K562 (cell line): ENCODE data around the gene PXDC1. TPM values are rescaled to one million over a fixed set of nuclear protein-coding genes. Genes with fewer than 3 reads are reported as not detected.

Experiments used
- ATAC-seq: fragments of 200-7000 bp; cut with Tn5 transposase; 3 replicates; pipeline ENCODE4 v1.9.1; 2020; ENCODE audit warnings: moderate library complexity
- BruUV-seq: library from RNA; stranded (reverse); fragments of 400-500 nt; replicated peaks from 2 replicates; lab custom pipeline; 2021; lab: Mats Ljungman, UMichigan
- CTCF ChIA-PET: fragments of 300-600 bp; formaldehyde crosslinking; extraction: SDS; loops from one replicate; lab custom pipeline; 2021; ENCODE audit warnings: low intra/inter-chr PET ratio; lab: Yijun Ruan, JAX
- POLR2A ChIA-PET: fragments of 300-600, 350-650 bp; sonication (Branson Sonifier 250); formaldehyde crosslinking; extraction: SDS; loops from one replicate; lab custom pipeline; 2021; ENCODE audit warnings: antibody characterized with exemption, inconsistent platforms; lab: Yijun Ruan, JAX
- DNase-seq, 4 experiments: peaks; one replicate each; pipeline versions ENCODE4 v3.0.0 to v3.0.0-alpha.2; 2011 to 2018; ENCODE audit warnings: low spot score in 3 of 4, mixed read lengths in 3 of 4; ENCODE audit errors: extremely low read depth in 1 of 4
- FAIRE-seq: peaks from 2 replicates; lab custom pipeline; 2011; peaks lifted over from hg19 to GRCh38; lab: Jason Lieb, UNC
- H2AFZ ChIP-seq: 2 replicates; pipeline ENCODE4 v1.6.0; 2011; ENCODE audit warnings: low read depth, low read length, control low read depth, inconsistent platforms
- H3K27ac ChIP-seq: fragments of 200-600 bp; 3 replicates; pipeline ENCODE4 v1.8.0; 2011; ENCODE audit warnings: low read depth, mild to moderate bottlenecking, control low read depth, inconsistent platforms, low read length, moderate library complexity, mixed read lengths; ENCODE audit errors: extremely low read depth
- H3K27me3 ChIP-seq, 2 experiments: fragments of 300-600 bp in 1 of 2; 2 replicates in 1 of 2; 3 replicates in 1 of 2; pipeline versions ENCODE4 v1.6.0 to v1.8.0; 2011; ENCODE audit warnings: inconsistent platforms in 2 of 2, low read length in 2 of 2, mild to moderate bottlenecking in 1 of 2, mixed read lengths in 1 of 2, moderate library complexity in 1 of 2; ENCODE audit not compliant: control insufficient read depth in 2 of 2, insufficient read depth in 2 of 2
- H3K36me3 ChIP-seq: fragments of 300-600 bp; 3 replicates; pipeline ENCODE4 v1.8.0; 2011; ENCODE audit warnings: mild to moderate bottlenecking, low read length, inconsistent platforms; ENCODE audit not compliant: control insufficient read depth, insufficient read depth
- H3K4me1 ChIP-seq, 2 experiments: fragments of 200-600 bp in 1 of 2; replicated peaks in 1 of 2; 2 replicates in 1 of 2; 3 replicates in 1 of 2; pipeline versions ENCODE4 v1.5.1 to v1.8.0; 2011; ENCODE audit warnings: inconsistent platforms in 2 of 2, low read length in 2 of 2, mild to moderate bottlenecking in 1 of 2, mixed read lengths in 1 of 2, moderate library complexity in 1 of 2; ENCODE audit not compliant: control insufficient read depth in 2 of 2, insufficient read depth in 2 of 2
- H3K4me2 ChIP-seq: 2 replicates; pipeline ENCODE4 v1.6.1; 2011; ENCODE audit warnings: low read length, control low read depth, inconsistent platforms, mixed read lengths; ENCODE audit not compliant: insufficient read depth
- H3K4me3 ChIP-seq: fragments of 200-600 bp; sonication (generic), shearing (Covaris generic); 2 replicates; pipeline ENCODE4 v1.5.1; 2016; ENCODE audit warnings: control low read depth, inconsistent platforms
- H3K79me2 ChIP-seq: fragments of 200-600 bp; 3 replicates; pipeline ENCODE4 v1.8.0; 2011; ENCODE audit warnings: low read length, inconsistent platforms; ENCODE audit not compliant: control insufficient read depth, insufficient read depth
- H3K9ac ChIP-seq, 2 experiments: 2 replicates each; pipeline versions ENCODE4 v1.6.0 to v1.6.1; 2011; ENCODE audit warnings: low read depth in 2 of 2, low read length in 2 of 2, control low read depth in 1 of 2, inconsistent platforms in 1 of 2, mild to moderate bottlenecking in 1 of 2, mixed read lengths in 1 of 2; ENCODE audit not compliant: insufficient read depth in 1 of 2
- H3K9me1 ChIP-seq: one replicate; pipeline ENCODE4 v1.6.0; 2011; ENCODE audit warnings: inconsistent platforms, mild to moderate bottlenecking, low read length, moderate library complexity; ENCODE audit not compliant: control insufficient read depth, insufficient read depth
- H3K9me3 ChIP-seq: replicated peaks from 2 replicates; pipeline ENCODE4 v1.5.1; 2011; ENCODE audit warnings: low read depth, low read length, inconsistent platforms; ENCODE audit not compliant: control insufficient read depth, insufficient read depth
- H4K20me1 ChIP-seq: replicated peaks from 2 replicates; pipeline ENCODE4 v1.6.1; 2011; ENCODE audit warnings: low read length, inconsistent platforms, mixed read lengths; ENCODE audit not compliant: control insufficient read depth, insufficient read depth
- BDP1 ChIP-seq: IDR thresholded peaks from 3 replicates; pipeline ENCODE4 v1.6.1; 2011; ENCODE audit not compliant: insufficient read length, insufficient read depth
- CHD4 ChIP-seq: fragments of 200-600 bp; sonication (generic); IDR thresholded peaks from 3 replicates; pipeline ENCODE4 v1.6.1; 2012; ENCODE audit warnings: low read depth, mild to moderate bottlenecking, mixed read lengths, low read length, inconsistent platforms; ENCODE audit not compliant: insufficient read depth, insufficient replicate concordance, poor library complexity, severe bottlenecking
- DMBX1 ChIP-seq: fragments of 250-450 bp; sonication (Bioruptor Pico); IDR thresholded peaks from 2 replicates; pipeline ENCODE4 v1.8.0; 2022; ENCODE audit warnings: inconsistent platforms, mild to moderate bottlenecking, moderate library complexity, borderline replicate concordance
- ETV6 ChIP-seq, 3 experiments: fragments of 150-350 bp in 1 of 3; sonication (generic) in 1 of 3; formaldehyde crosslinking in 1 of 3; IDR thresholded peaks; 2 replicates each; pipeline versions ENCODE4 v1.6.1 to v1.8.0; 2014 to 2022; ENCODE audit warnings: borderline replicate concordance in 2 of 3, low read depth in 2 of 3, antibody characterized with exemption in 1 of 3, low read length in 1 of 3, mild to moderate bottlenecking in 1 of 3, missing genetic modification reagents in 1 of 3
- NR4A1 ChIP-seq, 2 experiments: fragments of 250-450 bp in 1 of 2; fragments of 450-650 bp in 1 of 2; sonication (Bioruptor Pico) in 1 of 2; IDR thresholded peaks; 2 replicates each; pipeline versions ENCODE4 v1.4.0 to v1.6.1; 2016 to 2020; ENCODE audit warnings: mild to moderate bottlenecking in 2 of 2, missing compliant biosample characterization in 1 of 2, missing genetic modification characterization in 1 of 2, moderate library complexity in 1 of 2
- RFX7 ChIP-seq: fragments of 250-450 bp; sonication (Bioruptor Pico); IDR thresholded peaks from 2 replicates; pipeline ENCODE4 v1.5.1; 2021; ENCODE audit warnings: mild to moderate bottlenecking
- TEAD1 ChIP-seq, 2 experiments: fragments of 450-650 bp in 1 of 2; sonication (generic) in 1 of 2; formaldehyde crosslinking; IDR thresholded peaks; 2 replicates each; pipeline versions ENCODE4 v1.4.0 to v1.8.0; 2020 to 2022; ENCODE audit warnings: mild to moderate bottlenecking in 2 of 2, missing genetic modification reagents in 1 of 2
- TRIM28 ChIP-seq: fragments of 450-650 bp; IDR thresholded peaks from 2 replicates; pipeline ENCODE4 v1.6.1; 2017
- ZKSCAN8 ChIP-seq: fragments of 200-800 bp; sonication (Bioruptor generic); IDR thresholded peaks from 2 replicates; pipeline ENCODE4 v1.6.1; 2016; ENCODE audit warnings: missing genetic modification characterization, missing compliant biosample characterization
- ZNF212 ChIP-seq: fragments of 450-650 bp; formaldehyde crosslinking; IDR thresholded peaks from 2 replicates; pipeline ENCODE4 v1.4.0; 2020; ENCODE audit warnings: mild to moderate bottlenecking
- ZNF696 ChIP-seq: fragments of 250-450 bp; sonication (Bioruptor Pico); conservative IDR thresholded peaks from 2 replicates; pipeline ENCODE4 v1.4.0; 2020; ENCODE audit warnings: mild to moderate bottlenecking, moderate library complexity
- ZZZ3 ChIP-seq: fragments of 450-650 bp; IDR thresholded peaks from 2 replicates; pipeline ENCODE4 v1.6.1; 2016; ENCODE audit warnings: antibody characterized with exemption, mild to moderate bottlenecking, moderate library complexity
- WGBS: fragments of 100-300 bp; shearing (Covaris generic); methylation state at CpG from one replicate; pipeline ENCODE4 v1.1.6; 2016; ENCODE audit warnings: low coverage, mixed read lengths; ENCODE audit not compliant: insufficient coverage; ENCODE audit errors: missing lambda C conversion rate; 5-methylcytosine and 5-hydroxymethylcytosine counted together
- in situ Hi-C: fragments of 300-500 bp; cut with MboI; formaldehyde crosslinking; loops from 4 replicates; pipeline ENCODE4 v1.15.0; 2018; ENCODE audit warnings: inconsistent platforms, mixed read lengths
- intact Hi-C: fragments of 100-400 bp; cut with micrococcal nuclease; formaldehyde crosslinking; loops from 2 replicates; pipeline ENCODE4 v1.14.2; 2022
- polyA plus RNA-seq, 8 experiments: library from polyadenylated mRNA; depleted of rRNA in 4 of 8; stranded (reverse) in 5 of 8; unstranded in 3 of 8; fragments of >200 nt; fragmentation: Nextera tagmentation in 2 of 8; fragmentation: Illumina TruSeq in 1 of 8; extraction: Ambion mirVana in 2 of 8; extraction: Trizol in 1 of 8; gene quantifications; 2 replicates each; pipeline versions ENCODE4 v1.2.1 to v1.2.3, GENCODE V29; 2011 to 2014; ENCODE audit warnings: inconsistent platforms in 1 of 8, missing spikeins in 1 of 8
- total RNA-seq, 7 experiments: library from RNA; depleted of rRNA in 6 of 7; stranded (reverse); fragments of >200 nt in 6 of 7; fragmentation: Illumina TruSeq in 2 of 7; extraction: Trizol in 2 of 7; gene quantifications; 2 replicates each; pipeline versions ENCODE4 v1.2.1 to v1.2.3, GENCODE V29; 2011 to 2021; ENCODE audit warnings: low replicate concordance in 1 of 7
- TF ChIP-seq, protein P1 (sequence below): fragments of 450-650 bp; IDR thresholded peaks from 2 replicates; pipeline ENCODE4 v1.6.1; 2016; ENCODE audit warnings: antibody characterized with exemption

The PXDC1 gene
- total and polyA plus RNA-seq, 9 of the 15 experiments (the other 6 are each of a cell fraction or from before 2014, with no cell fraction given): 0.09 to 0.33 (median 0.16) TPM; not detected in 5

DNA sequence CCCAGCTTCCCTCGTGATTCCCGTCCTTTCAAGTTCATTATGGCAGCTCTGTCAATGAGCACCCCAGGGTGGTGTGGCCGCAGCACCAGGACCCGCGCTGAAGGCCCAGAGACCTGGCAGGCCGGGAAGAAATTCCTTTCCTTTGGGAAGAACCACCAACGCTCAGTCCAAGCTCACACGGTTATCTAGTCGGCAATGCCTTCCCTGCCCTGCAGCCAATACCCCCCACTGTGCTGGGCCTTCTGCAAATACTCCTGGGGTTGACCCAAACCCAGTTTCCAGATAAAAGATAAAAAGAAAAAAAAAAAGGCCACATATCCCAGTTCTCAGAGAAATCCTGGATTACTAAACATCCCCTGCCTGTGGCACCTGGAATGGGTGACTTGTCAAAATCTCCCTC, 28.7 kb downstream of the PXDC1 start:
- intact Hi-C loops (loop anchor here (10.0 kb wide), 1 partner anchor 988 kb away; no protein-coding TSS in a partner anchor), in situ Hi-C loops (no loop called here)
- peaks cover 38 to 61% of the 10 kb centered on the region in 2 experiments; a peak in 4 of 5 replicates for H3K27me3 ChIP-seq
- no peaks in the 10 kb centered on the region for H3K9me3 ChIP-seq
- no peak overlapping the region for H3K27ac ChIP-seq
- H2AFZ ChIP-seq: no peak overlapping the region
- TF ChIP-seq ZKSCAN8 (CRISPR knock-in tag) (no peak), DMBX1 (no peak), RFX7 (CRISPR knock-in tag) (no peak), ZZZ3 (no peak), BDP1 (no peak), CHD4 (no peak), TEAD1 (CRISPR knock-in tag; IDR thresholded peaks at IDR 0.05) (no peak), TRIM28 (no peak), NR4A1 (CRISPR knock-in tag; IDR thresholded peaks at IDR 0.05) (no peak), NR4A1 (tag; IDR thresholded peaks at IDR 0.05) (no peak), ZNF696 (CRISPR knock-in tag) (no peak), ZNF212 (CRISPR knock-in tag) (no peak), ETV6 (IDR thresholded peaks at IDR 0.05; ENCODE audit: borderline replicate concordance in 1 of 2, low read depth in 2 of 2, low read length in 1 of 2) (no peak), ETV6 (CRISPR knock-in tag; IDR thresholded peaks at IDR 0.05; ENCODE audit: borderline replicate concordance) (no peak)
- TF ChIP-seq, protein P1, sequence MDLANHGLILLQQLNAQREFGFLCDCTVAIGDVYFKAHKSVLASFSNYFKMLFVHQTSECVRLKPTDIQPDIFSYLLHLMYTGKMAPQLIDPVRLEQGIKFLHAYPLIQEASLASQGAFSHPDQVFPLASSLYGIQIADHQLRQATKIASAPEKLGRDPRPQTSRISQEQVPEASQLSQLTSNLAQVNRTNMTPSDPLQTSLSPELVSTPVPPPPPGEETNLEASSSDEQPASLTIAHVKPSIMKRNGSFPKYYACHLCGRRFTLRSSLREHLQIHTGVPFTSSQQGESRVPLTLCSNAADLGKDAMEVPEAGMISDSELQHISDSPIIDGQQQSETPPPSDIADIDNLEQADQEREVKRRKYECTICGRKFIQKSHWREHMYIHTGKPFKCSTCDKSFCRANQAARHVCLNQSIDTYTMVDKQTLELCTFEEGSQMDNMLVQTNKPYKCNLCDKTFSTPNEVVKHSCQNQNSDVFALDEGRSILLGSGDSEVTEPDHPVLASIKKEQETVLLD: no peak
- H3K4me2 ChIP-seq: no peak overlapping the region
- H3K36me3 ChIP-seq: no peaks in the 10 kb centered on the region
- peaks cover 13 to 34% of the 10 kb centered on the region in 2 experiments; a peak in 4 of 5 replicates for H3K4me1 ChIP-seq
- H3K9ac ChIP-seq: no peak overlapping the region
- no peak for ATAC-seq
- H3K4me3 ChIP-seq: no peak overlapping the region
- no peaks in the 10 kb centered on the region for H3K79me2 ChIP-seq
- BruUV-seq: no TSS peak
- no peaks in the 10 kb centered on the region for H3K9me1 ChIP-seq
- peaks cover 13% of the 10 kb centered on the region for H4K20me1 ChIP-seq
- ChIA-PET POLR2A (interaction anchor here (1.0 kb wide), 2 partner anchors 72 to 449 kb away, joined by 3 read pairs; no protein-coding TSS in a partner anchor), CTCF (no interaction called here)
- DNase-seq: no peak
- WGBS: 28% methylated on average over 9 of the region's 9 CpGs
- no peak for FAIRE-seq
